OCI-LY3 (cell line): ENCODE measurements around the gene ANKRD17.

Source experiments
- EZH2phosphoT487 ChIP-seq: fragments of 200-600 bp; shearing (Covaris generic); IDR thresholded peaks from 2 replicates; pipeline ENCODE4 v1.6.1; 2018; ENCODE audit warnings: antibody characterized with exemption, mixed run types, low read depth
- TF ChIP-seq, protein P1 (sequence below): fragments of 200-600, 300-600 bp; sonication (generic); IDR thresholded peaks from 2 replicates; pipeline ENCODE4 v1.5.1; 2014; ENCODE audit warnings: antibody characterized with exemption, low read length, low read depth

DNA sequence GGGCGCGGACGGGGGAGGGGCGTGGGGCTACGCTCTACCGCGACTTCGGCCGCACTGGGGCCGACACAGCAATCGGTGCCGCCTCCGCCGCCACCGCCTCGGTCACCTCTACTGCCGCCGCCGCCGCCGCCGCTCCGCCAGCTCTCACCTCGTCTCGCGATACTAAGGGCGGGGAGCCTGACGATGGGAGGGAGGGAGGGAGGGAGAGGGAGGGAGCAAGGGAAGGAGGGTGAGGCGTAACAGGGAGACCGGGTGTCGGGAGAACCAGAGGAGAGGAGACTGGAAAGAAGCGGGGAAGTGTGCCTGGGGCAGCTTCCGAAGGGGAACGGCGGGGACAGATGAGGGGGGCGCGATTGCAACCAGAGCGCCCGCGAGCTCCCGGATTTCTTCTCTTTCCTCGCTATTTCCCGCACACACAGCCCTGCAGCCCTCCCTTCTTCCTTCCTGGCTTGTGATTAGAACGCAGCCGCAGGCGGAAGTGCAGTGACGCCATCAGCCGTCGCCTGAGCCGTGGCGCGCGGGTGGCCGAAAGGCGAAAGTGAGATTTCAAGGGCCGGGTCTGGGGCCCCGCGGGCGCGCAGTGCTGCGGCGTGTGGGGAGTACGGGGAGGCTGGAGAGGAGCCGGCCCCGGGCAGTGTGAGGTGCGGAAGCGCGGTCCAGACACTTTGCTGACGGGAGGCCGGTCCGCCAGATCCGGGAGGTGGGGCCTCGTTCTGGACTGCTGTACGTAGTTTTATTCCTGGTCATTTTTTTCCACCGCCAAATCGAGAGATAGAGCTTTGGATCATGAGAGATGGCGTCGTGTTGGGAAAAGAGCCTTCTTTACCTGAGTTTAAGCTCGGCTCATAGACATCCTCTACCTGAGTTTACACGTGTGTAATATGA lies at the start of gene ANKRD17:
- TF ChIP-seq, protein P1, sequence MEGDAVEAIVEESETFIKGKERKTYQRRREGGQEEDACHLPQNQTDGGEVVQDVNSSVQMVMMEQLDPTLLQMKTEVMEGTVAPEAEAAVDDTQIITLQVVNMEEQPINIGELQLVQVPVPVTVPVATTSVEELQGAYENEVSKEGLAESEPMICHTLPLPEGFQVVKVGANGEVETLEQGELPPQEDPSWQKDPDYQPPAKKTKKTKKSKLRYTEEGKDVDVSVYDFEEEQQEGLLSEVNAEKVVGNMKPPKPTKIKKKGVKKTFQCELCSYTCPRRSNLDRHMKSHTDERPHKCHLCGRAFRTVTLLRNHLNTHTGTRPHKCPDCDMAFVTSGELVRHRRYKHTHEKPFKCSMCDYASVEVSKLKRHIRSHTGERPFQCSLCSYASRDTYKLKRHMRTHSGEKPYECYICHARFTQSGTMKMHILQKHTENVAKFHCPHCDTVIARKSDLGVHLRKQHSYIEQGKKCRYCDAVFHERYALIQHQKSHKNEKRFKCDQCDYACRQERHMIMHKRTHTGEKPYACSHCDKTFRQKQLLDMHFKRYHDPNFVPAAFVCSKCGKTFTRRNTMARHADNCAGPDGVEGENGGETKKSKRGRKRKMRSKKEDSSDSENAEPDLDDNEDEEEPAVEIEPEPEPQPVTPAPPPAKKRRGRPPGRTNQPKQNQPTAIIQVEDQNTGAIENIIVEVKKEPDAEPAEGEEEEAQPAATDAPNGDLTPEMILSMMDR = no peak
- TF ChIP-seq EZH2phosphoT487 = no peak
